Naive B cell (primary cell): ENCODE results near the gene PTPN3. TPM values are rescaled to one million over a fixed set of nuclear protein-coding genes. Genes with fewer than 3 reads are reported as not detected.
"Not testable (repeated sequence)": the region's sequence is repeated elsewhere in the genome, so short reads cannot be mapped to it uniquely, and the experiment has no call there.

Experiments
- ATAC-seq, 2 donors: fragments of 150-1000 bp; cut with Tn5 transposase; 2 replicates each; pipeline ENCODE4 v1.10.0; 2021; ENCODE audit warnings: low read depth in 2 of 2, mild to moderate bottlenecking in 2 of 2, moderate library complexity in 2 of 2
- DNase-seq: peaks from one replicate; pipeline ENCODE4 v3.0.0; 2022
- H3K27ac Mint-ChIP-seq, 6 donors: one replicate each; pipeline ENCODE4 v1.8.0; 2020 to 2022; ENCODE audit warnings: mild to moderate bottlenecking in 6 of 6, mixed read lengths in 6 of 6, moderate library complexity in 5 of 6, inconsistent platforms in 2 of 6
- H3K27me3 Mint-ChIP-seq, 3 donors: one replicate each; pipeline ENCODE4 v1.8.0; 2021 to 2022; ENCODE audit warnings: mixed read lengths in 3 of 3, mild to moderate bottlenecking in 1 of 3
- H3K36me3 Mint-ChIP-seq, 2 donors: one replicate each; pipeline ENCODE4 v1.8.0; 2020 to 2022; ENCODE audit warnings: mixed read lengths in 2 of 2, inconsistent platforms in 1 of 2, mild to moderate bottlenecking in 1 of 2
- H3K4me1 Mint-ChIP-seq, 3 donors: one replicate each; pipeline ENCODE4 v1.8.0; 2020 to 2022; ENCODE audit warnings: mixed read lengths in 3 of 3, inconsistent platforms in 1 of 3, mild to moderate bottlenecking in 1 of 3, moderate library complexity in 1 of 3
- H3K4me3 Mint-ChIP-seq, 8 donors: one replicate each; pipeline ENCODE4 v1.8.0; 2020 to 2022; ENCODE audit warnings: mild to moderate bottlenecking in 8 of 8, mixed read lengths in 8 of 8, moderate library complexity in 8 of 8, inconsistent platforms in 2 of 8
- H3K9me3 Mint-ChIP-seq, 7 donors: one replicate each; pipeline ENCODE4 v1.8.0; 2020 to 2022; ENCODE audit warnings: mixed read lengths in 7 of 7, mild to moderate bottlenecking in 5 of 7, inconsistent platforms in 2 of 7, moderate library complexity in 1 of 7
- polyA plus RNA-seq, 6 donors: library from polyadenylated mRNA; unstranded; fragments of 300-500 nt; fragmentation: Illumina TruSeq; gene quantifications; one replicate each; pipeline ENCODE4 v1.2.3, GENCODE V29; 2021; ENCODE audit warnings: low read depth in 6 of 6

Gene PTPN3
- polyA plus RNA-seq, 6 donors from 2014 or later: not detected

GRCh38 chr9:109372246-109372645 lies 125.9 kb downstream of the PTPN3 start:
- H3K27ac Mint-ChIP-seq: no peak overlapping the region
- no peaks in the 10 kb centered on the region for H3K4me1 Mint-ChIP-seq

GRCh38 chr9:109371374-109371773 lies 126.7 kb downstream of the PTPN3 start:
- ATAC-seq (no peak), DNase-seq (no peak)
- H3K27me3 Mint-ChIP-seq: peaks cover 8 to 25% (median 14%) of the 10 kb centered on the region in 3 donors
- H3K4me3 Mint-ChIP-seq: no peak overlapping the region
- no peaks in the 10 kb centered on the region for H3K4me1 Mint-ChIP-seq
- H3K36me3 Mint-ChIP-seq: peaks cover 4 to 9% of the 10 kb centered on the region in 2 donors
- no peak overlapping the region for H3K27ac Mint-ChIP-seq
- peaks cover 5 to 19% (median 9%) of the 10 kb centered on the region in 7 donors for H3K9me3 Mint-ChIP-seq

More at GRCh38 chr9:109372246-109372645, 125.9 kb downstream of the PTPN3 start:
- DNase-seq (no peak), ATAC-seq (no peak)
- Mint-ChIP-seq H3K27me3 (peaks cover 4 to 18% (median 14%) of the 10 kb centered on the region in 3 donors), H3K36me3 (peaks cover 4 to 9% of the 10 kb centered on the region in 2 donors), H3K4me3 (no peak overlapping the region), H3K9me3 (peaks cover 4 to 19% (median 7%) of the 10 kb centered on the region in 7 donors)

GRCh38 chr9:109369285-109369684 lies 128.8 kb downstream of the PTPN3 start:
- Mint-ChIP-seq H3K4me3 (peak overlapping the region in 1 of 8 donors; percentile 71), H3K4me1 (no peaks in the 10 kb centered on the region), H3K27me3 (peaks cover 15 to 37% (median 18%) of the 10 kb centered on the region in 3 donors), H3K9me3 (peaks cover 5 to 19% (median 9%) of the 10 kb centered on the region in 7 donors), H3K27ac (no peak overlapping the region), H3K36me3 (peaks cover 4 to 9% of the 10 kb centered on the region in 2 donors)
- no peak for DNase-seq
- ATAC-seq: no peak

GRCh38 chr9:109360771-109361170 lies 137.3 kb downstream of the PTPN3 start:
- Mint-ChIP-seq H3K27ac (no peak overlapping the region), H3K27me3 (peaks cover 13 to 21% (median 19%) of the 10 kb centered on the region in 3 donors), H3K4me1 (no peaks in the 10 kb centered on the region), H3K4me3 (no peak overlapping the region), H3K36me3 (no peaks in the 10 kb centered on the region), H3K9me3 (peaks cover 0 to 3% (median 0%) of the 10 kb centered on the region in 7 donors)
- DNase-seq (no peak), ATAC-seq (no peak)

GRCh38 chr9:109358968-109359603 lies 139.0 kb downstream of the PTPN3 start:
- H3K27me3 Mint-ChIP-seq: peaks cover 2 to 25% (median 24%) of the 10 kb centered on the region in 3 donors
- H3K36me3 Mint-ChIP-seq, DNase-seq, ATAC-seq, H3K9me3 Mint-ChIP-seq, H3K4me1 Mint-ChIP-seq, H3K27ac Mint-ChIP-seq, H3K4me3 Mint-ChIP-seq: not testable (repeated sequence)

GRCh38 chr9:109355564-109356297 lies 142.4 kb downstream of the PTPN3 start:
- H3K4me1 Mint-ChIP-seq: no peaks in the 10 kb centered on the region
- H3K27me3 Mint-ChIP-seq: peaks cover 0 to 29% (median 25%) of the 10 kb centered on the region in 3 donors
- H3K27ac Mint-ChIP-seq: no peak overlapping the region
- no peak for ATAC-seq
- H3K9me3 Mint-ChIP-seq: peaks cover 0 to 9% (median 2%) of the 10 kb centered on the region in 7 donors
- H3K4me3 Mint-ChIP-seq: no peak overlapping the region
- no peaks in the 10 kb centered on the region for H3K36me3 Mint-ChIP-seq
- DNase-seq: no peak

GRCh38 chr9:109354190-109354589 lies 143.9 kb downstream of the PTPN3 start:
- ATAC-seq: no peak
- peak overlapping the region in 1 of 6 donors; percentile 21 for H3K27ac Mint-ChIP-seq

GRCh38 chr9:109351032-109351431 lies 147.1 kb downstream of the PTPN3 start:
- no peaks in the 10 kb centered on the region for H3K4me1 Mint-ChIP-seq
- H3K4me3 Mint-ChIP-seq: no peak overlapping the region
- H3K9me3 Mint-ChIP-seq: peaks cover 0 to 9% (median 2%) of the 10 kb centered on the region in 7 donors
- no peaks in the 10 kb centered on the region for H3K36me3 Mint-ChIP-seq
- H3K27ac Mint-ChIP-seq: no peak overlapping the region
- no peak for DNase-seq
- ATAC-seq: no peak
- H3K27me3 Mint-ChIP-seq: peaks cover 5 to 28% (median 23%) of the 10 kb centered on the region in 3 donors

More at GRCh38 chr9:109354190-109354589, 143.9 kb downstream of the PTPN3 start:
- DNase-seq: no peak
- Mint-ChIP-seq H3K4me1 (no peaks in the 10 kb centered on the region), H3K27me3 (peaks cover 0 to 29% (median 25%) of the 10 kb centered on the region in 3 donors), H3K9me3 (peaks cover 0 to 9% (median 2%) of the 10 kb centered on the region in 7 donors), H3K36me3 (no peaks in the 10 kb centered on the region), H3K4me3 (no peak overlapping the region)

GRCh38 chr9:109349421-109349846 lies 148.7 kb downstream of the PTPN3 start:
- Mint-ChIP-seq H3K4me1 (no peaks in the 10 kb centered on the region), H3K36me3 (no peaks in the 10 kb centered on the region), H3K27ac (no peak overlapping the region), H3K4me3 (no peak overlapping the region), H3K27me3 (peaks cover 5 to 12% (median 10%) of the 10 kb centered on the region in 3 donors), H3K9me3 (peaks cover 0 to 6% (median 0%) of the 10 kb centered on the region in 7 donors)
- no peak for ATAC-seq
- DNase-seq: no peak

GRCh38 chr9:109346904-109347303 lies 151.2 kb downstream of the PTPN3 start:
- peaks cover 0 to 12% (median 9%) of the 10 kb centered on the region in 3 donors for H3K27me3 Mint-ChIP-seq
- H3K36me3 Mint-ChIP-seq: no peaks in the 10 kb centered on the region
- DNase-seq (no peak), ATAC-seq (no peak)
- H3K9me3 Mint-ChIP-seq: peaks cover 0 to 1% (median 0%) of the 10 kb centered on the region in 7 donors
- H3K27ac Mint-ChIP-seq: no peak overlapping the region
- H3K4me3 Mint-ChIP-seq: no peak overlapping the region
- H3K4me1 Mint-ChIP-seq: no peaks in the 10 kb centered on the region

- H3K27ac Mint-ChIP-seq: no peak overlapping the region
- ATAC-seq (no peak), DNase-seq (no peak)
- peaks cover 0 to 1% (median 0%) of the 10 kb centered on the region in 7 donors for H3K9me3 Mint-ChIP-seq
- H3K4me1 Mint-ChIP-seq: no peaks in the 10 kb centered on the region
- no peaks in the 10 kb centered on the region for H3K36me3 Mint-ChIP-seq
- no peak overlapping the region for H3K4me3 Mint-ChIP-seq
- peaks cover 0 to 12% (median 9%) of the 10 kb centered on the region in 3 donors for H3K27me3 Mint-ChIP-seq
These were observed 153.2 kb downstream of the PTPN3 start for GRCh38 chr9:109344866-109345265.

GRCh38 chr9:109342878-109343277 lies 155.2 kb downstream of the PTPN3 start:
- Mint-ChIP-seq H3K4me3 (no peak overlapping the region), H3K27me3 (peaks cover 0 to 12% (median 9%) of the 10 kb centered on the region in 3 donors), H3K27ac (peak overlapping the region in 1 of 6 donors; percentile 69), H3K4me1 (no peaks in the 10 kb centered on the region), H3K36me3 (no peaks in the 10 kb centered on the region), H3K9me3 (peaks cover 0 to 1% (median 0%) of the 10 kb centered on the region in 7 donors)
- ATAC-seq (no peak), DNase-seq (no peak)

- DNase-seq (no peak), ATAC-seq (no peak)
- H3K27me3 Mint-ChIP-seq: peaks cover 0 to 13% (median 5%) of the 10 kb centered on the region in 3 donors
- no peak overlapping the region for H3K27ac Mint-ChIP-seq
- H3K9me3 Mint-ChIP-seq: no peaks in the 10 kb centered on the region
- no peak overlapping the region for H3K4me3 Mint-ChIP-seq
- no peaks in the 10 kb centered on the region for H3K4me1 Mint-ChIP-seq
- no peaks in the 10 kb centered on the region for H3K36me3 Mint-ChIP-seq
These were observed 156.5 kb downstream of the PTPN3 start for GRCh38 chr9:109341561-109341960.
